Dedifferentiated amniotic fluid mesenchymal stem cell (primary cell): ENCODE data around the gene TES.
A peak's percentile ranks its signal among the peaks of the same experiment; 100 is the strongest.
"Not testable (repeated sequence)": the region's sequence is repeated elsewhere in the genome, so short reads cannot be mapped to it uniquely, and the experiment has no call there.

Experiments
- DNase-seq: peaks from one replicate; pipeline ENCODE4 v3.0.0-alpha.2; 2016; ENCODE audit errors: extremely low spot score

The TES gene

GRCh38 chr7:116242759-116243158 lies 32.4 kb downstream of the TES start:
- DNase-seq = no peak

- not testable (repeated sequence) for DNase-seq
These were observed 34.5 kb downstream of the TES start for GRCh38 chr7:116244803-116245202.

- no peak for DNase-seq
These were observed 36.0 kb downstream of the TES start for GRCh38 chr7:116246357-116246756.

- no peak for DNase-seq
These were observed 39.7 kb downstream of the TES start for GRCh38 chr7:116249969-116250553.

GRCh38 chr7:116251675-116252074 lies 41.3 kb downstream of the TES start:
- DNase-seq = no peak

GRCh38 chr7:116252249-116252648 lies 41.9 kb downstream of the TES start:
- DNase-seq = no peak

GRCh38 chr7:116257156-116257555 lies 46.8 kb downstream of the TES start:
- DNase-seq = no peak

GRCh38 chr7:116258734-116259133 lies 48.4 kb downstream of the TES start:
- peak; percentile 82 for DNase-seq

- no peak for DNase-seq
These were observed 49.0 kb downstream of the TES start for GRCh38 chr7:116259156-116259870.

GRCh38 chr7:116259871-116260440 lies 49.6 kb downstream of the TES start:
- DNase-seq = peak; percentile 84

- no peak for DNase-seq
These were observed 51.6 kb downstream of the TES start for GRCh38 chr7:116261904-116262303.

GRCh38 chr7:116265881-116266280 lies 55.5 kb downstream of the TES start:
- DNase-seq = no peak

- no peak for DNase-seq
These were observed 59.1 kb downstream of the TES start for GRCh38 chr7:116269466-116269865.

GRCh38 chr7:116271161-116271913 lies 61.0 kb downstream of the TES start:
- peak; percentile 30 for DNase-seq

GRCh38 chr7:116271963-116272886 lies 61.9 kb downstream of the TES start:
- DNase-seq = peak; percentile 97

GRCh38 chr7:116273283-116273917 lies 63.1 kb downstream of the TES start:
- no peak for DNase-seq

- DNase-seq = no peak
These were observed 63.6 kb downstream of the TES start for GRCh38 chr7:116273918-116274301.

GRCh38 chr7:116277070-116277469 lies 66.7 kb downstream of the TES start:
- DNase-seq = no peak

GRCh38 chr7:116279217-116279616 lies 68.9 kb downstream of the TES start:
- DNase-seq = no peak

- no peak for DNase-seq
These were observed 70.5 kb downstream of the TES start for GRCh38 chr7:116280803-116281202.

- DNase-seq = no peak
These were observed 73.4 kb downstream of the TES start for GRCh38 chr7:116283595-116284204.
